ENCODE results near the gene IFI27.
"Not testable (repeated sequence)": the region's sequence is repeated elsewhere in the genome, so short reads cannot be mapped to it uniquely, and the experiment has no call there.

Gene IFI27

DNA sequence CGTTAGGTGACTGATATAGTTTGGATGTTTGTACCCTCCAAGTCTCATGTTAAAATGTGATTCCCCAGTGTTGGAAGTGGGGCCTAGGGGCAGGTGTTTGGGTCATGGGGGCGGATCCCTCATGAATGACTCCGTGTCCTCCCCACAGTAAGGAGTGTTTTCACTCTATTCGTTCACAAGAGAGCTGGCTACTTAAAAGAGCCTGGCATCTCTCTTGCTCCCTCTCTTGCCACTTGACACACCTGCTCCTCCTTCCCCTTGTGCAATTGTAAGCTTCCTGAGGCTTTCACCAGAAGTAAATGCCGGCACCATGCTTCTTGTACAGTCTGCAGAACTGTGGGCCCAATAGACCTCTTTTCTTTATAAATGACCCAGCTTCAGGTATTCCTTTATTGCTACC, 16.3 kb downstream of the IFI27 start:
- FAIRE-seq = no peak

GRCh38 chr14:94127330-94127729, 16.8 kb downstream of the IFI27 start:
- FAIRE-seq = no peak

- no peak for FAIRE-seq
Observed at GRCh38 chr14:94128216-94128839, 17.8 kb downstream of the IFI27 start.

GRCh38 chr14:94129111-94129757, 18.7 kb downstream of the IFI27 start, which contains the start of gene IFI27L2:
TSS of gene IFI27L2 (minus strand) at chr14:94129604. CDS start at chr14:94129564, 40 bp downstream.
- no peak for FAIRE-seq

GRCh38 chr14:94129758-94130414, 19.4 kb downstream of the IFI27 start:
- FAIRE-seq = no peak

DNA sequence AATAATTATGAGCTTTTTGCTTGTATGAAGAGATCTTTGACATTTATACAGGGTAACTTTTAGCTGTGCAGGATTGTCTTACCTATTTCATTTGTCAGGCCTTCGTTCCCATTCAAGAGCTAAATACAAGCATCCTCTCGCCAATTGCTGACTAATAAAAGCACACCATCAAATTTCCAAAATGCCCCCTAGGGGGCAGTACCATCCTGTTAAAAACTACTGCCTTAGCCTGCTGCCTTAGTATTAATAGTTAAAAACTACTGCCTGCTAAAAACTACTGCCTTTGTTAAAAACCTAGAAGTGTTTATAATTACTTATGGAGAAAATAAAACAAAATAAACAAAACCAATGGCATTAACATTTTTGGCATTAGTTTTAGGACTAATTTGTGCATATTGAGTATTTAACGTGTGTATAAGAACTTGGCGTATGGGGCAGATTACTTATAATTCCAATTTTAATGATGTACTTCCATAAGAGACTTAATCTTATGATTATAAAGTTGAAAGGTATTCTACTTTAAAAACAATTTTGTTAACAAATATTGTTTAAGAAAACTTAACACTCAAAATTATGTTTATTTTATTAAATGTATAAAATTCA, 21.9 kb downstream of the IFI27 start:
- peak; percentile 78 for FAIRE-seq

DNA sequence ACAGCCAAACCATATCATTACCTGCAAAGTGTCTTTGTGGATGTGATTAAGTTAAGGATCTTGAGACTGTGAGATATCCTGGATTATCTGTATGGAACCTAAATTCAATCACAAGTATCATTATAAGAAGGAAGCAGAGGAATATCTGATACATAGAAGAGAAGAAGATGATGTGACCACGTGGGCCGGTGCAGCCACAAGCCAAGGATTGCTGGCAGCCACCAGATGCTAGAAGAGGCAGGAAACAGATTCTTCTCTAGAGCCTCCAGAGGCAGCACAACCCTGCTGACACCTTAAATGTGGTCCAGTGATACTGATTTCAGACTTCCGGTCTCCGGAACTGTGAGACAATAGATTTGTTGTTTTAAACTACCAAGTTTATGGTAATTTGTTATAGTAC, 24.9 kb downstream of the IFI27 start:
- no peak for FAIRE-seq

- FAIRE-seq = peak; percentile 51
Observed at GRCh38 chr14:94136575-94137331, 26.2 kb downstream of the IFI27 start.

- FAIRE-seq = no peak
Observed at GRCh38 chr14:94138251-94138650, 27.7 kb downstream of the IFI27 start.

DNA sequence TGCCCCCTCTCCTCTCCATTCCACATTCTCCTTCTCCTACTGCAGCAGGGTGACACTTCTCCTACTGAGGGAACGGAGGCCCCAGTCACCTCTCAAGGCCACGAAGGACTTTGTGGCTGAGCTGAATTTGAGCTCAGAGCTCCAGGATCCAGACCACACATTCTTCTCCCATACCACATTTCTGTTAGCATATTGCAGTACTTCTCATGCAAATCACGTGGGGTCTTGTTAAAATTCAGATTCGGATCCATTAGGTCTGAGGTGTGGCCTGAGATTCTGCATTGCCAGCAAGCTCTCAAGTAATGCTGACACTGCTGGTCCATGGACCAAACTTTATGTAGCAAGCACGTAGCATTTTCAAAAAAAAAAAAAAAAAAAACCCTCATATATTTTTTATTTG, 28.5 kb downstream of the IFI27 start:
- no peak for FAIRE-seq

DNA sequence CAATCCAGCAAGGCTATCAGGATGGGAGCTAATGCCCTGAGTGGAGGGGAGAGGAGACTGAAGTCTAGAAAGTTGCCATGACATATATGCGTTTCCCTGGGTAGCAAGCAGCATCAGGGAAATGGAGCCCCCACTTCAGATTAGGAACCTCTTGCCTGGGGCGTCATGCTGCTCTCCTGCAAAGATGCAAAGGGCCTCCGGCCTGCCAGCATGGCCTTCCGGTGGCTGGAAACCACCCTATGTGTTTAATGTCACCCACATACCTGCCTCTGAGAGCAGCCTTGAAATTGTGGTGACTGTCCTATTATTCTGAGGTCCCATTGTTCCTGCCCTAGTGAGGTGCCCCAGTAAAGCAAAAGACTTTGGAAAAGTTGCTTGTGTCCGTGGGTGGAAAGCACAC, 28.9 kb downstream of the IFI27 start:
- FAIRE-seq = no peak

- FAIRE-seq = no peak
Observed at GRCh38 chr14:94142247-94142646, 31.7 kb downstream of the IFI27 start.

DNA sequence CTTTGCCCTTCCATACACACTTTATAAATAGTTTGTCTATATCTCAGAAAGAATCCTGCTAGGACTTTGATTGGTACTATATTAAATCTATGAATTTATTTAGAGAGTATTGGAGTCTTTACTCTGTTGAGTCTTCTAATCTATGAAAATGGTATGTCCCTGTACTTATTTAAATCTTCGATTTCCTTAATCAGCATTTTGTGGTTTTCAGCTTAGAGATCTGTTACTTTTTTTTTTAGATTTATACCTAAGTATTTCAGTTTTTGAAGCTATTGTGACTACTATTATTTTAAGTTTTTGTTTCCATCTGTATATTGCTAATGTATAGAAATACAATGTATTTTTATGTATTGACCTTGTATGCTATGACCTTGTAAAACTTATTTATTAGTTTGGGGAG, 32.3 kb downstream of the IFI27 start:
- FAIRE-seq = no peak

GRCh38 chr14:94143239-94143638, 32.7 kb downstream of the IFI27 start:
- FAIRE-seq = no peak

GRCh38 chr14:94143711-94144110, 33.2 kb downstream of the IFI27 start:
- no peak for FAIRE-seq

GRCh38 chr14:94144765-94145164, 34.2 kb downstream of the IFI27 start:
- FAIRE-seq = no peak

- no peak for FAIRE-seq
Observed at GRCh38 chr14:94145902-94146527, 35.5 kb downstream of the IFI27 start.

- FAIRE-seq = no peak
Observed at GRCh38 chr14:94152676-94153075, 42.1 kb downstream of the IFI27 start.

GRCh38 chr14:94153750-94154342, 43.3 kb downstream of the IFI27 start:
- FAIRE-seq = no peak

GRCh38 chr14:94156143-94156542, 45.6 kb downstream of the IFI27 start:
- not testable (repeated sequence) for FAIRE-seq

GRCh38 chr14:94157197-94157596, 46.7 kb downstream of the IFI27 start:
- FAIRE-seq = no peak

DNA sequence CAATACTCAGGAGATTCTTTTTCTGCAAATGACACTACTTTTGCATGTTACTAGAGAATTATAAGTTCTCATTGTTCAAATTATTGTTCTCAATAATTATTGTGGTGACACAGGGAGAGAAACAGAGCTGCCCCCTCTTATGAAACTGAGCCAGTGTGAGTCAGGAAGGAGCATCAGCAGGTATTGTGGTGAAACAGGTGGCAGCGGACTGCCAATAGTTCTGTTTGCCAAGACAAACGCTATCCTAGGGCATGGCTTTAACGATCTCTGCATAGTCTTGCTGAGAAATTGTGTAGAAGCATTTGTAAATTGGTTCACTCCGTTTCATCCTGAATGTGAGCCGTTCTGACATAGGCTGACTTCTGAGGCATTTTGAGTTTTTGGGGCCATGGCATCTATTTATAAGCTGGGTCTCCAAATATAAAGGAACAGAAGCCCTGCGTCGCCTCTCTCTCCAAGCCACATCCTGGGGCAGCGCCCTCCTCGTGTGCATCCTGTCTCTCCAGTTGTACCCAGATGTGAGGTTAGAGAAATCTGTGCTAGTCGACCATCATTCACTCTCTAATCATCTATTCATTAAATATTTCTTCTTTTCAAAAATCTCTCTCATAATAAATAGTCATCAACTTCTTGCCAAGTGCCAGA, 47.8 kb downstream of the IFI27 start:
- no peak for FAIRE-seq
